ENCODE measurements around the gene TXNRD2. TPM values are rescaled to one million over a fixed set of nuclear protein-coding genes. Genes with fewer than 3 reads are reported as not detected.

The TXNRD2 gene
- total RNA-seq, 1 experiment from 2014 or later, result 23.0 TPM

DNA sequence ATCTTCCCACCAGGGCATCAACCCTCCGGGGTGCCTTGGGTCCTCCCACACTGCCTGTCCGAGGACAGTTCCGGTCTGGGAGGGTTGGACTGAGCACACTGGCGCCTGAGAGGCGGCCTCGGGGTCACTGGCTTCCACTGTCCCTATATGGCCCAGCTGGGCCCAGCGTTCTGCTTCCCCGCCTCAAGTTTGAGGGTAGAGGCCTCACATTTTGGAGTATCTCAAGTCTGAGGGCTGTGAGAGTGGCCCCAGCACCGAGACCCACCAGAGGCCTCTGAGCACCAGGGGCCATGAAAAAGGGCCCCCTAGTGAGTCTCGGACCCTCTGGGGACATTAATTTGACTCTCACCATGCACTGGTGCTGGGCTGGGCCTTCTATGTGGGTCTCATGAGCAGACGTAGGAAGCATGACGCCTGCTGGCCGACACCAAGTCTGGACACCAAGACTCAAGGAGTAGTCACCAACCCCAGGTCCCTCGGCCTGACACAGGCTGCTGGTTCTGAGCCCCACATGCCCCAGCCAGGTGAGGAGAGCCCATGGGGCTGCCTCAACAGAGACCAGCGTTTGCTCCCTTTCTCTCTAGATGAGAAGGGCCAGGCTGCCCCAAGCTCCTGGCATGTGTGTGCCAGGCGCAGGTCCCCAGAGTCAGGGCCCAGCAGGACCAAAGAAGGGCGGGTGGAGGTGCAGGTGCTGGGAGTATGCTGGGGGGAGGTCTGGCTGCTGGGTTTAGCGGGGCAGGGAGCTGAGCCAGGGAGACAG is 47.5 kb upstream of the TXNRD2 start:
- ChIA-PET POLR2A (ENCODE audit: unreplicated experiment) (no interaction called here), CTCF (interaction anchor here (0.6 kb wide), 1 partner anchor 16 kb away, joined by 5 read pairs; no protein-coding TSS in a partner anchor)
- TF ChIP-seq EZH2phosphoT487 (IDR thresholded peaks at IDR 0.05; ENCODE audit: borderline replicate concordance, low read length), result no peak
- no peak for TF ChIP-seq EZH2 (IDR thresholded peaks at IDR 0.05; ENCODE audit: low read length, unreplicated experiment)
- TF ChIP-seq, protein P1, sequence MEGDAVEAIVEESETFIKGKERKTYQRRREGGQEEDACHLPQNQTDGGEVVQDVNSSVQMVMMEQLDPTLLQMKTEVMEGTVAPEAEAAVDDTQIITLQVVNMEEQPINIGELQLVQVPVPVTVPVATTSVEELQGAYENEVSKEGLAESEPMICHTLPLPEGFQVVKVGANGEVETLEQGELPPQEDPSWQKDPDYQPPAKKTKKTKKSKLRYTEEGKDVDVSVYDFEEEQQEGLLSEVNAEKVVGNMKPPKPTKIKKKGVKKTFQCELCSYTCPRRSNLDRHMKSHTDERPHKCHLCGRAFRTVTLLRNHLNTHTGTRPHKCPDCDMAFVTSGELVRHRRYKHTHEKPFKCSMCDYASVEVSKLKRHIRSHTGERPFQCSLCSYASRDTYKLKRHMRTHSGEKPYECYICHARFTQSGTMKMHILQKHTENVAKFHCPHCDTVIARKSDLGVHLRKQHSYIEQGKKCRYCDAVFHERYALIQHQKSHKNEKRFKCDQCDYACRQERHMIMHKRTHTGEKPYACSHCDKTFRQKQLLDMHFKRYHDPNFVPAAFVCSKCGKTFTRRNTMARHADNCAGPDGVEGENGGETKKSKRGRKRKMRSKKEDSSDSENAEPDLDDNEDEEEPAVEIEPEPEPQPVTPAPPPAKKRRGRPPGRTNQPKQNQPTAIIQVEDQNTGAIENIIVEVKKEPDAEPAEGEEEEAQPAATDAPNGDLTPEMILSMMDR (conservative IDR thresholded peaks at IDR 0.05; ENCODE audit: low read depth, low read length), result no peak
- H3K4me1 ChIP-seq (ENCODE audit: insufficient read depth, low read length), result peaks cover 14% of the 10 kb centered on the region
- no peaks in the 10 kb centered on the region for H3F3A ChIP-seq (ENCODE audit: low read length, unreplicated experiment)
- H3K9me2 ChIP-seq (replicated peaks; ENCODE audit: low read length), result no peaks in the 10 kb centered on the region
- no peak overlapping the region for H3K4me3 ChIP-seq (ENCODE audit: low read length)
- H4K20me1 ChIP-seq (ENCODE audit: low read length), result no peaks in the 10 kb centered on the region
- BruUV-seq (replicated peaks), result no TSS peak
- no peak for ATAC-seq
- intact Hi-C loops (cut with micrococcal nuclease), result no loop called here
- no peak overlapping the region for H3K9ac ChIP-seq (ENCODE audit: low read length)
- no peaks in the 10 kb centered on the region for H3K9me3 ChIP-seq (ENCODE audit: low read length)
- H3K4me2 ChIP-seq (ENCODE audit: low read length), result no peak overlapping the region
- no peaks in the 10 kb centered on the region for H3K79me2 ChIP-seq (ENCODE audit: low read length)
- H3K36me3 ChIP-seq (ENCODE audit: low read depth, low read length), result no peaks in the 10 kb centered on the region
- no peaks in the 10 kb centered on the region for H3K27me3 ChIP-seq (ENCODE audit: low read length)
- no peak overlapping the region for H3K27ac ChIP-seq (ENCODE audit: low read length)
- no peak for DNase-seq
- H2AFZ ChIP-seq (ENCODE audit: low read length), result no peak overlapping the region

DNA sequence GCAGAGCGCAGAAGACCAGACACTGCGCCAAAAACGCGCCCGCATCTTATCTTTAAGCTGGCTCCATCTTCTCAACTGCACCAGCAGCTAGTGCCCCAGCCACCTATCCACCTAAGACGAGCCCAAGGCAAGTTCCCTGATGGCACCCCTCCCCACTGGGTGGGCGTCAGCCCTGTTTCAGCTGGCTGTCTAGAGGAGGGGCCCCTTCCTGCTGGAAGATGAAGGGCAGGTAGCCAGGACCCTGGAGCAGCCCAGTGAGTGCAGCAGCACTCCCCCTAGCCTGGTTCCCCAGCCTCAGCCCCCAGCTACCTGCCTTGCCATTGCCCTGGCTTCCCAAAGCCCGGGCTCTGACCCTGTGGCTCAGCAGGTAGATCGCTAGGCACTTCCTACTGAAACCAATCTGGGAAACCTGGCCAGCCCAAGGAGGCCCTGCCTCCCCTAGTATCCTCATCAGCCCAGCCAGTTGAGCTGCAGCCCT is 46.8 kb upstream of the TXNRD2 start:
- no peak overlapping the region for H2AFZ ChIP-seq (ENCODE audit: low read length)
- no peaks in the 10 kb centered on the region for H3F3A ChIP-seq (ENCODE audit: low read length, unreplicated experiment)
- no peak overlapping the region for H3K4me2 ChIP-seq (ENCODE audit: low read length)
- ATAC-seq (no peak), DNase-seq (no peak)
- POLR2A ChIA-PET (ENCODE audit: unreplicated experiment), result no interaction called here
- H3K27ac ChIP-seq (ENCODE audit: low read length), result no peak overlapping the region
- H4K20me1 ChIP-seq (ENCODE audit: low read length), result no peaks in the 10 kb centered on the region
- no peak overlapping the region for H3K9ac ChIP-seq (ENCODE audit: low read length)
- no TSS peak for BruUV-seq (replicated peaks)
- H3K27me3 ChIP-seq (ENCODE audit: low read length), result no peaks in the 10 kb centered on the region
- H3K36me3 ChIP-seq (ENCODE audit: low read depth, low read length), result no peaks in the 10 kb centered on the region
- TF ChIP-seq EZH2phosphoT487 (IDR thresholded peaks at IDR 0.05; ENCODE audit: borderline replicate concordance, low read length) (no peak), EZH2 (IDR thresholded peaks at IDR 0.05; ENCODE audit: low read length, unreplicated experiment) (no peak)
- TF ChIP-seq, protein P1 (conservative IDR thresholded peaks at IDR 0.05; ENCODE audit: low read depth, low read length), result no peak
- CTCF ChIA-PET, result no interaction called here
- no peaks in the 10 kb centered on the region for H3K9me3 ChIP-seq (ENCODE audit: low read length)
- no peaks in the 10 kb centered on the region for H3K79me2 ChIP-seq (ENCODE audit: low read length)
- H3K9me2 ChIP-seq (replicated peaks; ENCODE audit: low read length), result no peaks in the 10 kb centered on the region
- peaks cover 18% of the 10 kb centered on the region for H3K4me1 ChIP-seq (ENCODE audit: insufficient read depth, low read length)
- H3K4me3 ChIP-seq (ENCODE audit: low read length), result no peak overlapping the region
- intact Hi-C loops (cut with micrococcal nuclease), result no loop called here

Data from PC-3 (cell line).